Measurements from ENCODE around the gene TDRKH.

Gene TDRKH

GRCh38 chr1:151790071-151790939 is at the start of gene TDRKH:
Gene TDRKH (minus strand): TSS chr1:151790500. CDS start chr1:151783022, 7,478 bp downstream.
- DNase-seq: peak; percentile 98

- DNase-seq: peak; percentile 68
These were observed 49.4 kb upstream of the TDRKH start, which contains the start of gene C2CD4D for GRCh38 chr1:151839457-151840403. Gene C2CD4D (minus strand): TSS chr1:151839820. CDS start chr1:151838989, 831 bp downstream.

GRCh38 chr1:151839082-151839412 is 48.7 kb upstream of the TDRKH start:
- no peak for DNase-seq

- DNase-seq: peak; percentile 43
These were observed 48.2 kb upstream of the TDRKH start for GRCh38 chr1:151838222-151839081.

GRCh38 chr1:151837884-151838221 is 47.6 kb upstream of the TDRKH start:
- DNase-seq: no peak

- DNase-seq: no peak
These were observed 46.9 kb upstream of the TDRKH start for GRCh38 chr1:151837197-151837596.

GRCh38 chr1:151835596-151835995 is 45.3 kb upstream of the TDRKH start:
- DNase-seq: no peak

- no peak for DNase-seq
These were observed 43.9 kb upstream of the TDRKH start for GRCh38 chr1:151834239-151834638.

GRCh38 chr1:151833172-151833900 is 43.0 kb upstream of the TDRKH start:
- no peak for DNase-seq

- no peak for DNase-seq
These were observed 42.1 kb upstream of the TDRKH start for GRCh38 chr1:151832318-151832980.

- no peak for DNase-seq
These were observed 41.3 kb upstream of the TDRKH start, which contains the start of gene RORC for GRCh38 chr1:151831605-151832004. Gene RORC (minus strand): TSS chr1:151831802. CDS start chr1:151831764, 38 bp downstream.

GRCh38 chr1:151831256-151831591 is 40.9 kb upstream of the TDRKH start:
- DNase-seq: no peak

GRCh38 chr1:151830055-151830454 is 39.8 kb upstream of the TDRKH start:
- no peak for DNase-seq

GRCh38 chr1:151829352-151830046 is 39.2 kb upstream of the TDRKH start:
- DNase-seq: no peak

GRCh38 chr1:151828921-151829320 is 38.6 kb upstream of the TDRKH start:
- no peak for DNase-seq

- DNase-seq: no peak
These were observed 37.6 kb upstream of the TDRKH start for GRCh38 chr1:151827853-151828252.

- peak; percentile 46 for DNase-seq
These were observed 35.7 kb upstream of the TDRKH start for GRCh38 chr1:151825751-151826660.

GRCh38 chr1:151825204-151825603 is 34.9 kb upstream of the TDRKH start:
- no peak for DNase-seq

- DNase-seq: no peak
These were observed 32.9 kb upstream of the TDRKH start for GRCh38 chr1:151823175-151823574.

- peak; percentile 54 for DNase-seq
These were observed 32.1 kb upstream of the TDRKH start for GRCh38 chr1:151822404-151822803.
